Astrocyte (in vitro differentiated cells and primary cell): ENCODE measurements around the gene EIF3J.

Experiments used
- CTCF ChIP-seq: IDR thresholded peaks from 2 replicates; pipeline ENCODE4 v1.5.1; 2011; ENCODE audit warnings: low read depth, mild to moderate bottlenecking, inconsistent platforms, low read length, moderate library complexity; ENCODE audit not compliant: insufficient read depth
- EZH2 ChIP-seq: IDR thresholded peaks from 2 replicates; pipeline ENCODE4 v1.6.1; 2012; ENCODE audit warnings: mild to moderate bottlenecking, low read length, inconsistent platforms; ENCODE audit not compliant: insufficient read depth

DNA sequence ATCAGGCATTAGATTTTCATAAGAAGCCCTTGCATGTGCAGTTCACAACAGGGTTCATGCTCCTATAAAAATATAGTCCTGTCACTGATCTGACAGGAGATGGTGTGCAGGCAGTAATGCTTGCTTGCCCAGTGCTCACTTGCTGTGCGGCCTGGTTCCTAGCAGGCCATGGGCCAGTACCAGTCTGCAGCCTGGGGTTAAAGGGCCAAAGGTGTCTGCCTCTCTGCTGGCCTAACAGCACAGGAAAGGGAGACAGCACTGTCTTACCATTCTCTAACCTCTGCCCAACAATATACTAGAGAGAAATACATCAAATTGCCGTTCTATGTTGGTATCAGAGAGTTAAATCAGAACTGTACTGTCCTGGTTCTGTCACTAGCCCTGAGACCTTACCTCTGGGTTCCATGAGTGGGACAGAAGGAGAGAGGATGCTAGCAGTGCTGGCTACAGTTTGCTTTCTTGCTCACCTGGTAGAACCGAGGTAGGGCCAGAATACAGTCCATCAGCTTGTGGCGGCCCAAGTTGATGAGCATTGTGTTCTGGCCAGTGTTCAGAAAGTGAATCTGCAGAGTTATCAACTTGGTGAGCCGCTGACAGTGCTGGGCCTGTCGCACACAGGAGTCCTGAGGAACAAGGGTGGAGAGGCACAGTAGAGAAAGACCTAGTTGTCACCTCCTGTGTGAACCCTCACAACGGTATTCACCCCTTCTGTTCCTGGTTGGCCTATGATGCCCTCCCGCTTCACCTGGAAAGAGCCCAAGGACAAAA, 28.6 kb downstream of the EIF3J start:
- TF ChIP-seq CTCF (no peak), EZH2 (no peak)
